Thyroid gland (tissue), 4 donors: ENCODE results near the gene FCGBP. TPM values are rescaled to one million over a fixed set of nuclear protein-coding genes. Genes with fewer than 3 reads are reported as not detected.

Experiments
- DNase-seq, 2 donors: peaks; one replicate each; pipeline ENCODE4 v3.0.0-alpha.2; 2019
- H3K27ac ChIP-seq, 3 donors: fragments of 200-600 bp; sonication (generic); 1 replicate in 2 of 3; 2 replicates in 1 of 3; pipeline ENCODE4 v1.5.1; 2016 to 2019; ENCODE audit warnings: mild to moderate bottlenecking in 1 of 3, moderate library complexity in 1 of 3
- H3K27me3 ChIP-seq: fragments of 200-600 bp; sonication (generic); one replicate; pipeline ENCODE4 v1.5.1; 2019
- H3K36me3 ChIP-seq, 2 donors: fragments of 200-600 bp; sonication (generic); one replicate each; pipeline ENCODE4 v1.5.1; 2016 to 2019
- H3K4me1 ChIP-seq, 2 donors: fragments of 200-600 bp; sonication (generic); one replicate each; pipeline ENCODE4 v1.5.1; 2017 to 2019
- H3K4me3 ChIP-seq, 3 donors: fragments of 200-600 bp; sonication (generic); replicated peaks in 1 of 3; 1 replicate in 2 of 3; 2 replicates in 1 of 3; pipeline ENCODE4 v1.5.1; 2016; ENCODE audit warnings: mild to moderate bottlenecking in 1 of 3
- H3K9me3 ChIP-seq: fragments of 200-600 bp; sonication (generic); one replicate; pipeline ENCODE4 v1.5.1; 2017
- POLR2A ChIP-seq, 2 donors: fragments of 450-650 bp; IDR thresholded peaks; one replicate each; pipeline ENCODE4 v1.6.1; 2017; ENCODE audit warnings: antibody characterized with exemption in 2 of 2, mild to moderate bottlenecking in 2 of 2, moderate library complexity in 1 of 2
- WGBS, 2 donors: methylation state at CpG; one replicate each; pipeline ENCODE4 v1.1.5; 2017; 5-methylcytosine and 5-hydroxymethylcytosine counted together
- intact Hi-C: fragments of 100-400 bp; cut with DNase I; formaldehyde crosslinking; loops from one replicate; pipeline ENCODE4 v1.15.1; 2023
- total RNA-seq, 4 donors: library from RNA; depleted of rRNA; stranded (reverse); fragments of >200 nt; gene quantifications; one replicate each; pipeline ENCODE4 v1.2.3, GENCODE V29; 2016
- TF ChIP-seq, protein P1 (sequence below), 6 experiments: fragments of 200-600 bp in 3 of 6; fragments of 450-650 bp in 3 of 6; sonication (generic) in 3 of 6; IDR thresholded peaks; one replicate each; pipeline ENCODE4 v1.5.1; 2016 to 2019; ENCODE audit warnings: antibody characterized with exemption in 6 of 6, mild to moderate bottlenecking in 2 of 6, inconsistent platforms in 1 of 6, moderate library complexity in 1 of 6

FCGBP gene
- total RNA-seq, 4 donors from 2014 or later: 213 to 975 (median 755) TPM

GRCh38 chr19:39918183-39918651 is 16.2 kb downstream of the FCGBP start:
- WGBS, 2 donors: 96 to 97% methylated on average over 9 to 13 of the region's 20 CpGs
- intact Hi-C loops: no loop called here
- Histone ChIP-seq H3K9me3 (no peaks in the 10 kb centered on the region), H3K27ac (no peak overlapping the region), H3K4me3 (no peak overlapping the region), H3K36me3 (no peaks in the 10 kb centered on the region), H3K4me1 (no peaks in the 10 kb centered on the region), H3K27me3 (no peaks in the 10 kb centered on the region)
- DNase-seq: no peak
- TF ChIP-seq, protein P1, sequence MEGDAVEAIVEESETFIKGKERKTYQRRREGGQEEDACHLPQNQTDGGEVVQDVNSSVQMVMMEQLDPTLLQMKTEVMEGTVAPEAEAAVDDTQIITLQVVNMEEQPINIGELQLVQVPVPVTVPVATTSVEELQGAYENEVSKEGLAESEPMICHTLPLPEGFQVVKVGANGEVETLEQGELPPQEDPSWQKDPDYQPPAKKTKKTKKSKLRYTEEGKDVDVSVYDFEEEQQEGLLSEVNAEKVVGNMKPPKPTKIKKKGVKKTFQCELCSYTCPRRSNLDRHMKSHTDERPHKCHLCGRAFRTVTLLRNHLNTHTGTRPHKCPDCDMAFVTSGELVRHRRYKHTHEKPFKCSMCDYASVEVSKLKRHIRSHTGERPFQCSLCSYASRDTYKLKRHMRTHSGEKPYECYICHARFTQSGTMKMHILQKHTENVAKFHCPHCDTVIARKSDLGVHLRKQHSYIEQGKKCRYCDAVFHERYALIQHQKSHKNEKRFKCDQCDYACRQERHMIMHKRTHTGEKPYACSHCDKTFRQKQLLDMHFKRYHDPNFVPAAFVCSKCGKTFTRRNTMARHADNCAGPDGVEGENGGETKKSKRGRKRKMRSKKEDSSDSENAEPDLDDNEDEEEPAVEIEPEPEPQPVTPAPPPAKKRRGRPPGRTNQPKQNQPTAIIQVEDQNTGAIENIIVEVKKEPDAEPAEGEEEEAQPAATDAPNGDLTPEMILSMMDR (IDR thresholded peaks at IDR 0.05): no peak
- TF ChIP-seq POLR2A (IDR thresholded peaks at IDR 0.05): no peak

DNA sequence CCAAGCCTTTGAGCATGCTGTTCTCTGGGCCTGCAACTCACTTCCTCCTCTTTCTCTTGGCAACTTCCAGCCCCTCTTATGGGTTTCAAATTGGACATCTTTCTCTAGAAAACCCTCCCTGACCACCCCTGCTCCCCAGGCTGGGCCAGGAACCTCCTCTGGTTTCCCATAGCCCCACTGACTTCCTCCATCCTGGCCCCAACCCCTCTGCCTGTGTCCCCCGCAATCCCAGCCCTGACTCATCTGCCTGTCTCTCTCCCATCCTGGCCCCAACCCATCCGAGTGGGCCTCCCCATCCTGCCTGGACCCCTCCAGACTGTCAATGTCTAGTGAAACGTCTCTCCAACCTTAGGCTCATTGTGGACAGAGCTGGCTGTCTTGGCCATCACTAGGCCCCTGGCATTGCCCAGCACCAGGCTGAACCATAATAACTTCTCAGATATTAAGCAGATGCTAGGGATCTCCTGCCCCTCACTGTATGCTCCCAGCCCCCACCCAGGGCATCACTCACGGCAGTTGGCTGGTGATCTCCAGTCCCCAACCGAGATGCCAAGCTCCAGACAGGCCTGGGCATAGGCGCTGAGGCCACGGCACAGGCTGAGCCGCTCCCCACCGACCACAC is 16.8 kb downstream of the FCGBP start:
- DNase-seq: no peak
- 90 to 95% methylated on average over 4 of the region's 9 CpGs for WGBS, 2 donors
- no peaks in the 10 kb centered on the region for H3K9me3 ChIP-seq
- TF ChIP-seq, protein P1 (IDR thresholded peaks at IDR 0.05): no peak
- no peak for TF ChIP-seq POLR2A (IDR thresholded peaks at IDR 0.05)
- no peaks in the 10 kb centered on the region for H3K4me1 ChIP-seq
- H3K36me3 ChIP-seq: no peaks in the 10 kb centered on the region
- intact Hi-C loops: no loop called here
- no peak overlapping the region for H3K27ac ChIP-seq
- H3K27me3 ChIP-seq: no peaks in the 10 kb centered on the region
- no peak overlapping the region for H3K4me3 ChIP-seq

- Histone ChIP-seq H3K27ac (no peak overlapping the region), H3K4me1 (no peaks in the 10 kb centered on the region), H3K36me3 (no peaks in the 10 kb centered on the region), H3K9me3 (no peaks in the 10 kb centered on the region), H3K4me3 (no peak overlapping the region), H3K27me3 (no peaks in the 10 kb centered on the region)
- intact Hi-C loops: no loop called here
- no peak for TF ChIP-seq POLR2A (IDR thresholded peaks at IDR 0.05)
- TF ChIP-seq, protein P1 (IDR thresholded peaks at IDR 0.05): no peak
- no peak for DNase-seq
- WGBS, 2 donors: 63 to 72% methylated on average over 5 of the region's 5 CpGs
Measured at GRCh38 chr19:39916851-39917396, 17.5 kb downstream of the FCGBP start.

GRCh38 chr19:39916236-39916635 is 18.2 kb downstream of the FCGBP start:
- no peak overlapping the region for H3K4me3 ChIP-seq
- intact Hi-C loops: no loop called here
- H3K9me3 ChIP-seq: no peaks in the 10 kb centered on the region
- H3K27ac ChIP-seq: no peak overlapping the region
- H3K4me1 ChIP-seq: no peaks in the 10 kb centered on the region
- no peaks in the 10 kb centered on the region for H3K27me3 ChIP-seq
- no peak for DNase-seq
- 71 to 72% methylated on average over 5 of the region's 5 CpGs for WGBS, 2 donors
- TF ChIP-seq, protein P1 (IDR thresholded peaks at IDR 0.05): no peak
- no peak for TF ChIP-seq POLR2A (IDR thresholded peaks at IDR 0.05)
- H3K36me3 ChIP-seq: no peaks in the 10 kb centered on the region

GRCh38 chr19:39915848-39916215 is 18.6 kb downstream of the FCGBP start:
- Histone ChIP-seq H3K4me3 (no peak overlapping the region), H3K4me1 (no peaks in the 10 kb centered on the region), H3K36me3 (no peaks in the 10 kb centered on the region), H3K27me3 (no peaks in the 10 kb centered on the region), H3K27ac (no peak overlapping the region), H3K9me3 (no peaks in the 10 kb centered on the region)
- DNase-seq: no peak
- WGBS, 2 donors: 85% methylated on average over 16 to 17 of the region's 17 CpGs
- TF ChIP-seq, protein P1 (IDR thresholded peaks at IDR 0.05): no peak
- no peak for TF ChIP-seq POLR2A (IDR thresholded peaks at IDR 0.05)
- intact Hi-C loops: no loop called here
